IPS DF 6.9 (cell line): ENCODE data around the gene TMEM217.

ENCODE experiments used
- DNase-seq: peaks from one replicate; pipeline ENCODE4 v3.0.0-alpha.2; 2013; ENCODE audit warnings: low read depth, low spot score
- H3K27ac ChIP-seq: one replicate; pipeline ENCODE4 v1.5.1; 2013; ENCODE audit warnings: low read length, control low read depth
- H3K27me3 ChIP-seq: 2 replicates; pipeline ENCODE4 v1.6.1; 2013; ENCODE audit warnings: mild to moderate bottlenecking, low read length; ENCODE audit not compliant: control insufficient read depth, insufficient read depth
- H3K36me3 ChIP-seq: 2 replicates; pipeline ENCODE4 v1.6.1; 2013; ENCODE audit warnings: low read length; ENCODE audit not compliant: control insufficient read depth, insufficient read depth
- H3K4me1 ChIP-seq: 2 replicates; pipeline ENCODE4 v1.6.1; 2013; ENCODE audit warnings: low read length; ENCODE audit not compliant: control insufficient read depth, insufficient read depth
- H3K4me3 ChIP-seq: 2 replicates; pipeline ENCODE4 v1.5.1; 2013; ENCODE audit warnings: mild to moderate bottlenecking, low read length
- H3K9me3 ChIP-seq: 2 replicates; pipeline ENCODE4 v1.6.1; 2013; ENCODE audit warnings: low read length, inconsistent platforms; ENCODE audit not compliant: control insufficient read depth, insufficient read depth
- WGBS: extraction: QIAGEN DNeasy Blood & Tissue Kit; methylation state at CpG from one replicate; pipeline ENCODE4 v1.1.7; 2013; ENCODE audit warnings: mixed read lengths, missing lambda C conversion rate; ENCODE audit not compliant: insufficient read length, insufficient coverage; 5-methylcytosine and 5-hydroxymethylcytosine counted together

TMEM217 gene

GRCh38 chr6:37168163-37168758 lies 89.7 kb downstream of the TMEM217 start:
- H3K9me3 ChIP-seq: no peaks in the 10 kb centered on the region
- H3K36me3 ChIP-seq: peaks cover 17% of the 10 kb centered on the region; the same call in 1 of the 2 replicates
- no peak overlapping the region for H3K27ac ChIP-seq
- H3K4me1 ChIP-seq: peaks cover 5% of the 10 kb centered on the region; the same call in 1 of the 2 replicates
- no peak overlapping the region for H3K4me3 ChIP-seq
- WGBS: no CpG with 5 or more reads among the region's 5 CpGs
- no peaks in the 10 kb centered on the region for H3K27me3 ChIP-seq
- DNase-seq: no peak

GRCh38 chr6:37162740-37163139 lies 95.2 kb downstream of the TMEM217 start:
- Histone ChIP-seq H3K4me1 (no peaks in the 10 kb centered on the region), H3K9me3 (no peaks in the 10 kb centered on the region), H3K27ac (no peak overlapping the region), H3K27me3 (no peaks in the 10 kb centered on the region), H3K4me3 (no peak overlapping the region), H3K36me3 (no peaks in the 10 kb centered on the region)
- DNase-seq: no peak
- no CpG with 5 or more reads among the region's 4 CpGs for WGBS
